Lower lobe of right lung (tissue), 2 donors: ENCODE results near the gene GTF2F2. TPM values are rescaled to one million over a fixed set of nuclear protein-coding genes. Genes with fewer than 3 reads are reported as not detected.

Experiments used
- ATAC-seq, 2 donors: fragments of 200-7000 bp; cut with Tn5 transposase; one replicate each; pipeline ENCODE4 v1.9.1; 2020 to 2022; ENCODE audit warnings: mild to moderate bottlenecking in 2 of 2, moderate library complexity in 2 of 2
- DNase-seq: peaks from one replicate; pipeline ENCODE4 v3.0.0-alpha.2; 2020
- H3K27ac ChIP-seq: fragments of 200-600 bp; one replicate; pipeline ENCODE4 v1.8.0; 2022
- H3K27me3 ChIP-seq: fragments of 200-600 bp; one replicate; pipeline ENCODE4 v1.8.0; 2022; ENCODE audit warnings: low read depth
- H3K36me3 ChIP-seq: fragments of 200-600 bp; one replicate; pipeline ENCODE4 v1.8.0; 2022; ENCODE audit warnings: mild to moderate bottlenecking
- H3K4me1 ChIP-seq: fragments of 200-600 bp; one replicate; pipeline ENCODE4 v1.8.0; 2022
- H3K4me3 ChIP-seq: fragments of 200-600 bp; one replicate; pipeline ENCODE4 v1.8.0; 2022; ENCODE audit warnings: mild to moderate bottlenecking
- H3K9me3 ChIP-seq: fragments of 200-600 bp; one replicate; pipeline ENCODE4 v1.8.0; 2022
- intact Hi-C: fragments of 100-400 bp; cut with DNase I; formaldehyde crosslinking; loops from one replicate; pipeline ENCODE4 v1.11.0; 2022
- total RNA-seq: library from RNA; stranded (reverse); fragmentation: NEBNext Ultra II Directional; extraction: Animal tissue kit (Norgen Biotek cat#: 25700); gene quantifications from one replicate; pipeline ENCODE4 v1.2.1, GENCODE V29; 2021
- TF ChIP-seq, protein P1 (sequence below): fragments of 200-600 bp; IDR thresholded peaks from one replicate; pipeline ENCODE4 v1.8.0; 2022; ENCODE audit warnings: antibody characterized with exemption, mild to moderate bottlenecking
- donor health status: DM: no; HTN: yes; CAD: no; lungs with severe emphysema.

Gene GTF2F2
- total RNA-seq, 1 donor from 2014 or later = 15.2 TPM

DNA sequence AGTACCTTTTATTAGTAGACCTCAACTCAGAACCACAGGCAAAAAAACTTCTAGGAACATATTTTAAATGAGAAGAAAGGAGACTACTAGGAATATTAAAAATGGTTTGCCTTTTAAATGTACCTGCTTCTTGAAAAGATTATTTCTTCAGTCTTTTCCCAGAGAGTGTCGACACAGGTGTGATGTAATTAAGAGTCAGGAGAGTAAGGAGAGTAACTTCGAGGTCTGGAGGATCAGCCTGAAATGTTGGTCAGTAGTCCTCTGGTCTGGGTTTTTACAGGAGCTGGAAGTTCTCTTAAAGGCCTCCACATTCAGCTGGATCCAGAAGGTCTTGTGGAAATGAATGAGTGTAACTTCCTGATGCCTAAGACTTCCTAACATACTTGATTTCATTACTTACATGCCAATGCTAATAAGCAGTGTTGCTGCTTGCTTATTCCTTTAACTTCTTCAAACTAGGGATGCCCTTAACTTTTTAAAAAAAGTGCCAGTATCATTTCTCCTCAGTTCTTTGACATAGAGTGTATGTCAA lies 80.5 kb downstream of the GTF2F2 start, which contains the start of gene KCTD4:
KCTD4 (minus strand) TSS at position 345 of the 532 bp plus-strand sequence. CDS start 6,478 bp downstream, outside the sequence.
- Histone ChIP-seq H3K27me3 (no peaks in the 10 kb centered on the region), H3K27ac (no peak within 1 kb of the TSS), H3K4me1 (peaks cover 5% of the 10 kb centered on the region), H3K4me3 (no peak within 1 kb of the TSS), H3K9me3 (no peaks in the 10 kb centered on the region), H3K36me3 (no peaks in the 10 kb centered on the region)
- TF ChIP-seq, protein P1, sequence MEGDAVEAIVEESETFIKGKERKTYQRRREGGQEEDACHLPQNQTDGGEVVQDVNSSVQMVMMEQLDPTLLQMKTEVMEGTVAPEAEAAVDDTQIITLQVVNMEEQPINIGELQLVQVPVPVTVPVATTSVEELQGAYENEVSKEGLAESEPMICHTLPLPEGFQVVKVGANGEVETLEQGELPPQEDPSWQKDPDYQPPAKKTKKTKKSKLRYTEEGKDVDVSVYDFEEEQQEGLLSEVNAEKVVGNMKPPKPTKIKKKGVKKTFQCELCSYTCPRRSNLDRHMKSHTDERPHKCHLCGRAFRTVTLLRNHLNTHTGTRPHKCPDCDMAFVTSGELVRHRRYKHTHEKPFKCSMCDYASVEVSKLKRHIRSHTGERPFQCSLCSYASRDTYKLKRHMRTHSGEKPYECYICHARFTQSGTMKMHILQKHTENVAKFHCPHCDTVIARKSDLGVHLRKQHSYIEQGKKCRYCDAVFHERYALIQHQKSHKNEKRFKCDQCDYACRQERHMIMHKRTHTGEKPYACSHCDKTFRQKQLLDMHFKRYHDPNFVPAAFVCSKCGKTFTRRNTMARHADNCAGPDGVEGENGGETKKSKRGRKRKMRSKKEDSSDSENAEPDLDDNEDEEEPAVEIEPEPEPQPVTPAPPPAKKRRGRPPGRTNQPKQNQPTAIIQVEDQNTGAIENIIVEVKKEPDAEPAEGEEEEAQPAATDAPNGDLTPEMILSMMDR = no peak
- no peak for DNase-seq
- intact Hi-C loops = no loop called here
- no peak for ATAC-seq

DNA sequence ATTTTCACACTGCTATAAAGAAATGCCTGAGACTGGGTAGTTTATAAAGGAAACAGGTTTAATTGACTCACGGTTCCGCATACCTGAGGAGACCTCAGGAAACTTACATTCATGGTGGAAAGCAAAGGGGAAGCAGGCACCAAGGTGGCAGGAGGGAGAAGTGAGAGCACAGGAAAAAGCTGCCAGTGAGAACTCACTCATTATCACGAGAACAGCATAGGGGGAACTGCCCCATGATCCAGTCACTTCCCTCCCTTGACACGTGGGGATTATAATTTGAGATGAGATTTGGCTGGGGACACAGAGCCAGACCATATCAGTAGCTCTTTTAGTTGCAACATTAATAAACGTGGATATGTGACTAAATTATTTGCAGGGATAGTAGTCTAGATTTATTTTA lies 84.8 kb downstream of the GTF2F2 start:
- H3K27ac ChIP-seq = no peak overlapping the region
- TF ChIP-seq, protein P1 = no peak
- H3K9me3 ChIP-seq = no peaks in the 10 kb centered on the region
- no peak overlapping the region for H3K4me3 ChIP-seq
- peaks cover 3% of the 10 kb centered on the region for H3K36me3 ChIP-seq
- DNase-seq (no peak), ATAC-seq (no peak)
- intact Hi-C loops = no loop called here
- no peaks in the 10 kb centered on the region for H3K27me3 ChIP-seq
- H3K4me1 ChIP-seq = peaks cover 4% of the 10 kb centered on the region

DNA sequence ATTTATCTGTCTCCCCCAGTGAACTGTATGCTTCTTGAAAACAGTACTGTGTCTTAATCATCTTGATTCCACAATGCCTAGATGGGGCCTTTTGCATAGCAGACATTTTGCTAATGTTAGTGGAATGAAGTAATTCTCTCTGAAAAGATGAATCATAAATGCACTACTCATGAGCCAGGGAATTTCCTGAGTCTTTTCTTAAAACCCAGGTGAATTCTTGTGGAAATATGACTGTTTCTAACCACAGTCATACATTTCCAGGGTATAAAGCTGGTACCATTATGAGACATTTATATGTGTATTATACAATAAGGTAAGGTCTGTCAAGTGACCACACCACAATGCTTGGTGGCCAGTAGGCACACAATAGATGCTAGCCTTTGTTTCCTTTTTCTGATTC lies 86.0 kb downstream of the GTF2F2 start:
- TF ChIP-seq, protein P1 = no peak
- Histone ChIP-seq H3K27ac (no peak overlapping the region), H3K36me3 (peaks cover 3% of the 10 kb centered on the region), H3K4me1 (peaks cover 4% of the 10 kb centered on the region), H3K4me3 (no peak overlapping the region), H3K27me3 (no peaks in the 10 kb centered on the region), H3K9me3 (no peaks in the 10 kb centered on the region)
- no peak for DNase-seq
- ATAC-seq = peak in 1 of 2 donors; percentile 44
- intact Hi-C loops = no loop called here

DNA sequence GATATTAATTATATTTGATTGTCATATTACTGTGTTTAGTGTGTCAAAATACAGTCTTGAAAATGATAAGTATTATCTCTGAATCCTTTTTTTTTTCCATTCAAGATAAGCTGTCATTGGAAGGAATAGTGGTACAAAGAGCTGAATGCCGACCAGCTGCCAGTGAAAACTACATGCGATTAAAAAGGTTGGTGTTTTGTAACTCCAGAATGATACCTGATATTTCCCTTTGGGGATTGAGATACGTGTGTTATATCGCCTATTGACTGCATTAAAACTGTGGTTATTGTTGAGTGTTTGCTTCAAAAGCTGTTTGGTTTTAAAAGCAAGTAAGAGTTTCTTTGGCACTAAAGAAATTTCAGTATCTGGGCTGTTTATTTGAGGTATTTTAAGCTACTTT lies 87.0 kb downstream of the GTF2F2 start:
- Histone ChIP-seq H3K27me3 (no peaks in the 10 kb centered on the region), H3K4me1 (peaks cover 4% of the 10 kb centered on the region), H3K4me3 (no peak overlapping the region), H3K9me3 (no peaks in the 10 kb centered on the region), H3K27ac (no peak overlapping the region), H3K36me3 (peaks cover 3% of the 10 kb centered on the region)
- ATAC-seq = no peak
- TF ChIP-seq, protein P1 = no peak
- intact Hi-C loops = no loop called here
- no peak for DNase-seq

DNA sequence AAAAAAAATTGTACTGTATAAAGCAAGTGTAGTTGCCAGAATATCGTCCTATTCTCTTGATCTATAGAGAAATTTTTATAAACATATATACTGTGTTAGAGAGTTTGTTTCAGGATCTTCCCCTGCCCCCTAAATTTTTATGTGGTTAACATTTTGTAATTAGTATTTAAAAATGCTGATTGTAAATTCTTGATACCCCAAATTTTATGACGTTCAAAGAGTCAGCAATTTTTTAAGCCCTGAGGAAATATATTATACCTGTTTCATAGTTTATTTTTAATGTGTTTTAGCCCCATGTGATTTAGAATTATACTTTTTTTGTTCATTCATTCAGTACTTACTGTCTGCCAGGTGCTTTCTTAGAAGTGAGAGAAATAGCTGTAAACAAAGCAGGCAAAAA lies 87.8 kb downstream of the GTF2F2 start:
- TF ChIP-seq, protein P1 = no peak
- H3K27ac ChIP-seq = no peak overlapping the region

More for the DNA sequence above, 87.8 kb downstream of the GTF2F2 start:
- no peak overlapping the region for H3K4me3 ChIP-seq
- H3K4me1 ChIP-seq = peaks cover 4% of the 10 kb centered on the region
- DNase-seq (no peak), ATAC-seq (no peak)
- no peaks in the 10 kb centered on the region for H3K27me3 ChIP-seq
- no peaks in the 10 kb centered on the region for H3K9me3 ChIP-seq
- peaks cover 3% of the 10 kb centered on the region for H3K36me3 ChIP-seq
- intact Hi-C loops = no loop called here
